Smooth muscle cell of the brain vasculature (primary cell): ENCODE results near the gene TRAFD1.
"Not testable (repeated sequence)": the region's sequence is repeated elsewhere in the genome, so short reads cannot be mapped to it uniquely, and the experiment has no call there.

Experiments
- DNase-seq: peaks from one replicate; pipeline ENCODE4 v3.0.0-alpha.2; 2012; ENCODE audit warnings: low read depth, low spot score

The TRAFD1 gene

GRCh38 chr12:112158461-112159145 lies 33.2 kb downstream of the TRAFD1 start:
- DNase-seq, result not testable (repeated sequence)

GRCh38 chr12:112159146-112159541 lies 33.8 kb downstream of the TRAFD1 start:
- no peak for DNase-seq

GRCh38 chr12:112160611-112161010 lies 35.3 kb downstream of the TRAFD1 start:
- DNase-seq, result no peak

- no peak for DNase-seq
These were observed 36.4 kb downstream of the TRAFD1 start for GRCh38 chr12:112161711-112162110.

- no peak for DNase-seq
These were observed 37.0 kb downstream of the TRAFD1 start for GRCh38 chr12:112162241-112162790.

- DNase-seq, result no peak
These were observed 37.7 kb downstream of the TRAFD1 start for GRCh38 chr12:112163056-112163455.

GRCh38 chr12:112163471-112163991 lies 38.2 kb downstream of the TRAFD1 start:
- no peak for DNase-seq

GRCh38 chr12:112164011-112164660 lies 38.8 kb downstream of the TRAFD1 start:
- DNase-seq, result no peak

GRCh38 chr12:112165624-112166023 lies 40.3 kb downstream of the TRAFD1 start:
- DNase-seq, result no peak

GRCh38 chr12:112166051-112167015 lies 41.0 kb downstream of the TRAFD1 start:
- no peak for DNase-seq

- no peak for DNase-seq
These were observed 41.7 kb downstream of the TRAFD1 start for GRCh38 chr12:112167031-112167461.

GRCh38 chr12:112167718-112168525 lies 42.6 kb downstream of the TRAFD1 start:
- DNase-seq, result no peak

- no peak for DNase-seq
These were observed 43.2 kb downstream of the TRAFD1 start for GRCh38 chr12:112168561-112168971.

GRCh38 chr12:112169161-112169872 lies 44.0 kb downstream of the TRAFD1 start:
- DNase-seq, result no peak

- no peak for DNase-seq
These were observed 44.6 kb downstream of the TRAFD1 start for GRCh38 chr12:112169966-112170365.

GRCh38 chr12:112170376-112170775 lies 45.0 kb downstream of the TRAFD1 start:
- DNase-seq, result no peak

GRCh38 chr12:112170971-112171596 lies 45.7 kb downstream of the TRAFD1 start:
- no peak for DNase-seq

- DNase-seq, result no peak
These were observed 47.4 kb downstream of the TRAFD1 start for GRCh38 chr12:112172556-112173324.
